ENCODE results near the gene PRKCE.

PRKCE gene

DNA sequence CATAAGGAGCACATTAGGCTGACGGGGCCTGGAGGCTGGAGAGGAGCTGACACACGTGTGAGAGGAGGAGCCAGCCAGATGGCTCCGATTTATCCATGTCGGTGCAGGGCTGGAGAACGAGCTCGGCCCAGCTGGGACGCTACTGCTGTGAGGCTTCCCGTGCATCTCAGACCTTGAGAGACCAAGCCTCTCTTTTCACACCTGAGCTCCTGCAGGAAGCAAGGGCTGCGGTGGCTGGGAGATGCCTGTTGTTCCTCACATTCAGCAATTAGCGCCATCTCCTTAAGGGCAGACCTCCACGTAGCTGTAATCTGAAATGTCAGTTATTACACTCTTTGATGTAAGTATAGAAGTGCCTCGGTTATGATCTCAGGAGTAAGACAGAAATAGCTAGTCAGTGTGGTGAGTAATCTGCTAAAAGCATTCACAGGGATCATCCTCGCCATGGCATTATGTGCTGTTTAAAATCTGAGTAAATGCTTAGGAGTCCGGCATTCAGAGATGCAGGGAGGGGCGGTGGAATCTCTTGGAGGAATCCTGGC lies 107.9 kb downstream of the PRKCE start:
- peak; percentile 22 to 70 (median 58) for DNase-seq

DNA sequence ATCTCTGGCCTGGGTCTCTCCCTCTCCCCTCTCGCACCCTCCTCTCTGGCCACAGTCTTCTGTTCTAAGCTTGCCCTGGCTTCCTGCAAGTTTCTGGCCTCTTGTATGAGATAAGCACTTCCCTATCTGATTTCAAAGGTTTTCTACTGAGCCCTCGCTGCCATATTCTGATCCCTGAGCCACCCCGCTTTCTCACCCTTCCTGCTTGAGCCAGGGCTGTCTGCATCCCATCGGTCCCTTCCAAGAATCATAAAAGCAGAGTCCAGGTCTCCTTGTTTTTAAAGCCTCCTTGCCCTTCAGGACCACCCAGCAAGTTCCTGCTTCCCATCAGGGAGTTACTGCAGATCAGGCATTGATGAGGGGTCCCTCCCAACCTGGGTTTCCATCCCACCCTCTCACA lies 110.2 kb downstream of the PRKCE start:
- no peak for DNase-seq

DNA sequence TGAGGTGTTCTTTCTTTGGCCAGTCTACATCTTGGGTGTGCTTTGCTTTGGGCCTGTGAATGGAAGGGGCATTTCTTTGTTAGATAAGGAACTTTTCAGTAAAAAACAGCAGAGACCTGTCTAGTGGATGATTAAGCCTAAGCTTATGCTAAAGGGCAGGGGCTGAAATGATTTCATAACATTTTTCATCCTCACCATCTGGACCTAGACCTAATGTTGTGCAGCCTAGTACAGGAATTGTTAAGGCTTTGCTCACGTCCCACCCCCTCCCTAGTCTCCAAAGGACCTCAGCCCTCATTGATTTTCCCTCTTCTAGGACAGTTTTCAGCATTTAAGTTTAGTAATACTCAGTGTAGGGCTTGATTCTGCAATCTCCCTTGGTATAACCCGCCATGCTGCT lies 111.8 kb downstream of the PRKCE start:
- no peak for DNase-seq

DNA sequence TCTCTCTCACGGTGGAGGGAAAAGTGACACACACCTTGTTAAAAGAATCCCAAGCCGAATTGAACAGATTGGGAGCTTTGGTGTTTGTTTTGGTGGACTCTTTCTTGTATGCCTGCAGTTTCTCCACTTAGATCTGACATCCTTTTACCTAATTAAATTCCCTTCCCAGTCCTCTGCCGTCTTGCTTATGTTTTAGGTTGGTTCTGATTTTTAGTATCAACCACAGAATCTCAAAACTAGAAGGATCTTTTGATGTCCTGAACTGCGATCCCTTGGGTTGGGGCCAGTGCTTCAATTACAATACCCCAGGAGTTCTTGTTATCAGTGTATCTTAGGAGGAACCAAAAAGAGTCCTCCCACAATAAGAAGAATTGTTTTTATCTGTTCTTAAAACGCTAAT lies 112.3 kb downstream of the PRKCE start:
- no peak for DNase-seq

DNA sequence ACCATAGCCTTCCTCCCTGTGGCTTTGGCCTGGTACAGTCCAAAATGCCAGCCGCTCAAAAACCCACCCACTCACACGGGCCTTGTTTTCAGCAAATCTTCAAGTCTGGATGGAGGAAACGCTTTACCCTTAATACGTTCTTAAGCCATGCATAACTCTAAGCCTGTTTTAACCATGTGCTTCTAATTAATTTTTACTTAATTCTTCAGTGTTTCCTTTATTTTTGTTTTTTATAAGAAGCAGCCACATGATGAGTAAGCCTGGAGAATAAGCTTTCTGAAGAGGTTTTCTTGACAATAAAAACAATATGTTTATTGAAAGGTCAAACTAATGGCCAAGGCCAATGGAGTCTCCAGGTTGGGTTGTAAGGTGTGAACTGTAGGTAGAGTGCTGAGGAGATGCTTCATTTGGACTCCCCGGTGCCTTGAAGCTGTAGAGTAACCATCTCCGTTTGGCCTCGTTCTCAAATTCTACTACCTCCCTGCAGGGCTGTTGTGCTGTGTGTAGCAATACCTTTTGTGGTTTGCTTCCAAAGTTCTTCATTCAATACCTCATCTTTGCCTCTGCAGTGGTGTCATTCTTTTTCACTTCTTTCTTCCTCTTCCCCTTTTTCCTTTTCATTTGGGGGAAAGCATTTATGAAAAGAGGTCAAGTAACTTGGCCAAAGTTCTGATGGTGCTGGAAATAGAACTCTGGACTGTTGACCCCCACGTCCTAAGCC lies 113.7 kb downstream of the PRKCE start:
- DNase-seq = no peak

DNA sequence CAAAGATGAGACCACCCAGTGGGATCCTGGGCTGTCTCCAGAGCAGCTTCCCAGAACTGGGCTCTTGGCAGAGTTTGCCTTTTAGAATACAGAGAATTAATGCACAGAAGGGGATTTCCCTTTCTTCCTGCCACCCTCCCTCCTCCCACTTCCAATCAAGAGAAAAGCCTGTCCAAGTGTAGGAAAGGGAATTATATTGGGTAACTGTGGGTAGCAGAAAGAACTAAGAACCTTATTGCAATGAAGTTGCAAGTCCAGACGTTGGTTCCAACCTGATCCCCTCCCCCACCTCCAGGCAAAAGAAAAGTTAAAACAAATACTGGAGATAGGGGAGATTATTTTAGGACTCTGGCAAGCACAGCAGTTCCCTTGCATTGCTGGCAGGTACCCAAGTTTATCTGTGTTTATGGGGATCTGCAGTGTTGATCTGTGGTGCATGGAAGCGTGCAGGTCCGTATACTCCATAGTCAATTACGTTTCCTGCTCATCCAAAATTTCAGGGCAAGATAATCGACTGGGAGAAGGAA lies 114.3 kb downstream of the PRKCE start:
- no peak for DNase-seq

DNA sequence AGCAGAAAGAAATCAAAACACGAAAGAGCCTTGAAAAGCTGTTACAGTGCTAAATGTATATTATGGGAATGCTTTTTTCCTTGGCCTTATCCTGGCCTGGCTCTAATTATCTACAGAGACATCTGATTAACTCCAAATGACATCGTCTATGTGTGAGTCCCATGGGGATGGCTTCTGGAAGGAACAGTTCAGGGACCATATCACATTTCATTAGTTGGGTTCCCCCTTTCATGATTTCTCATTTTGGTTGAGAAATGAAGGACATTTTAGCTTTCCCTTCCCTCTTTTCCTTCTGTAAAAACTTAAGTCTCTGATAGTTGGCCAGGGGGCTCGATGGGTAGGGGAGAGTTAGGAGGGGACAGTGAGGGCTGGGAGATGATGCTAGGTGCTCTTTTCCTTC lies 116.7 kb downstream of the PRKCE start:
- DNase-seq = no peak

DNA sequence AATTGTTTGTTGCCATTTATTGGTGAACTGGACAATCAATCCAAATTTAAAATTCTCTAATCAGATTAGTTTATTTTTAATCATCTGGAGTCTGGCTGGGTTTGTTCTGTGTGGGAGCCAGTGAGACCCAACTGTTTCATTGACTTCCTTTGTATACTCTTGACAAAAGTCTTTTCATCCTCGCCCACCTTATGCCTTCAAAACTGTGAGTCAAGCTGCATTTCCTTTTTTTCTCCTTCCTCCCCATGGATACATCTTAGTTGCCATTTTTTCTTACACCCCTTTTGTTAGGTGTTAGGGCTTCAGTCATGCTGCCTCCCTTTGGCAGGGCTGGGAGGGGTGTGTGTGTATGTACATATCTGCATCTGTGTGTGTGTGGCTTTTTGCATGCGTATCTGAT lies 117.6 kb downstream of the PRKCE start:
- no peak for DNase-seq

DNA sequence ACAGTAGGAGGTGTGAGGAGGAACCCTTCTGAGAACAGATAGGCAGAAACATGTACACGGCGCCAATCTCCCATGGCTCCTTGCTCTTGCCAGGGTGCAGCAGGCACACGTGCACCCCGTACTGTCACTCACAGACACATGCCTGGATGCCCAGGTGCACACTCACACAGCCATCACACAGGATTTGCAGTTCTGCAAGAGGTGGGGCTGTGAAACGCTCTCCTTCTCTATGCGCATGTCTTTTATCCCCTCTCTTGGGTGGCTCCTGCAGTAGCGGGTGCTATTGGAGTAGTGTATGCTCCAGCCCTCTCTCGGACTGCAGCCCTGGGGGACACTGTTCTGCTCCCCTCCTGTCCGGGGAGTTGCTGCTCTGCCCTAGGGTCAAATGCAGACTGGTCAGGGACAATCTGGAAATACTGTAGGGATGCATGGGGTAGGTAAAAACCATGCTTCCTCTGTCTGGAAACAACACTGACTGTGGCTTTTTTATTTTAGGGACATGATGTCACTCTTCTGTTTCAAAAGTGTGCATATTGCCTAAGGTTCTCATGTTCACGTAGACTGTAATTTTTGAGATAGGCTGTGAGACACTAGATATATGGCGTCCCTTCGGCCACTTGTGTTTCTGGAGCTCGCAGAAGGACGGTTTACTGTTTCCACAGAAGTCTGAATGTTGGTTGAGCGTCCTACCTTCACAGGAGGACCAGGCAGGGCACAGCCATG lies 118.5 kb downstream of the PRKCE start:
- no peak for DNase-seq

DNA sequence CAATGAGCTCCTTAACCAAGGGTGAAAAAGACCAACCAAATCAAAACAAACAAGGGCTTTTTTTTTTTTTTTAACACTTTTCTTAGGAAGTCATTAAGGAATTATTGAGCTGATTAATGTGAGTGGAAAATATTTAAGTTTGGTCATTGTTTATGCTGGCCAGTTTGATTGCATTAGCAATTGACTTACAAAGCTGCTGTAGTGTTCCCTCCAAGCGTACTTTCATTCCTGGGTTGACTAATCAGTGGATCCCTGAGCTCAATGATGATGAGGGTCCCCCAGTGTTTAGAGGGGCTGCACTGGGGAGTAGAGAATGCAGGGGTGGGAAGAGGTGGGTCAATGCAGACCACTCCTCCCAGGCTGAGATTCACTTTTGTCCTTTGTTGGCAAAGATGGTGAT lies 119.3 kb downstream of the PRKCE start:
- DNase-seq = no peak

DNA sequence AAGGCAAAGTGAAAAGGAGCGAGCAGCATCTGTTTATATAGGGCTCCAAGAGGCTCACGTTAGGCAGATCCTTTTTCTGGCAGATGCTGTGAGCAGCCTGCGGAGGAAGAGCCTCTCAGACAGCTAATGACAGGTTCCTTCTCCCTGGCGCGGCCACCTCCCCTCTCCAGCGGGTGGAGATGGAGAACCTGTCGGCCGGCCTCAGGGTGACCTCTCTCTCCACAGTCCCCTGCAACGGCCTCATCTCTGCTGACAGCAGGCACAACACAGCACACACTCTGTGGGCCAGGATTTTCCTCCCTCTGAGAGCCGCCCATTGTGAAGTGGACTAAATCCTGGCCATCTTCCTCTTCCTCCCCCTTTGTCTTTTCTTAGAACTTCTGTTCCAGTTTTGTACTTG lies 119.8 kb downstream of the PRKCE start:
- peak; percentile 69 to 92 (median 78) for DNase-seq

DNA sequence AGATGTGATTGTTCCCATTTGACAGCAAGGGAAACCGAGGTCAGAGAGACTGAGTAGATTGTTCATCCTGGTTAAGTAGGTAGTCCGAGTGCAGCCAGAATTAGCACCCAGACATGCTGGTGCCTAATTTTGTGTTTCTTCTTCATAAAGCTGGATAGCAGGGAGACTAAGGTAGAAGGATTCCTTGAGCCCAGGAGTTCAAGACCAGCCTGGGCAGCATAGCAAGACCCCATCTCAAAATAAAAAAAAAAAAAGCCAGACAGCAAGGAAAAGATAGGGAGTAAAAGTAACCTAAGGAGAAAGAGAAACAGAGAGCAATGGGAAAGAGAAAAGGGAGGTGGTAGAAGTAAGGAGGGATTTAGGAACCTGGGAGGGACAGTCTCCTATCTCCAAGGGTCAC lies 120.6 kb downstream of the PRKCE start:
- no peak for DNase-seq

DNA sequence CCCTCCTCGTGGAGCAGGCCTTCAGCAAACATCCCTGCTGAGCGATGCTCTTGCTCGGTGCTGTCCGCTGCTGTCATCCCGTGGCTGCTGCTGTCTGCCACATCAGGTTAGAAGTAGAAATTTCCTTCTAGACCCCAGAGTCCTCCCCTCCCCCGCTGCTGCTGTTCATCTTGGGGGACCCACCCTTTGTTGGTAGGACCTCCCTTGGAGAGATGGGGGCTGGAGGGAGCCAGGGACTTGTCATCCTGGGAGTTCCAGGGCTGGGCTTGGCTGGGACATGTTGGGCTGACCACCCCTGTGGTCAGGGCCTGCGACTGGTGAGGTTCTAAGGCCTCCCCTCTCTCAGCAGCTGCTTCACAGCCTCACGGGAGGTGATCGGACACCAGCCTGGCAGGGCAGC lies 122.4 kb downstream of the PRKCE start:
- DNase-seq = no peak

DNA sequence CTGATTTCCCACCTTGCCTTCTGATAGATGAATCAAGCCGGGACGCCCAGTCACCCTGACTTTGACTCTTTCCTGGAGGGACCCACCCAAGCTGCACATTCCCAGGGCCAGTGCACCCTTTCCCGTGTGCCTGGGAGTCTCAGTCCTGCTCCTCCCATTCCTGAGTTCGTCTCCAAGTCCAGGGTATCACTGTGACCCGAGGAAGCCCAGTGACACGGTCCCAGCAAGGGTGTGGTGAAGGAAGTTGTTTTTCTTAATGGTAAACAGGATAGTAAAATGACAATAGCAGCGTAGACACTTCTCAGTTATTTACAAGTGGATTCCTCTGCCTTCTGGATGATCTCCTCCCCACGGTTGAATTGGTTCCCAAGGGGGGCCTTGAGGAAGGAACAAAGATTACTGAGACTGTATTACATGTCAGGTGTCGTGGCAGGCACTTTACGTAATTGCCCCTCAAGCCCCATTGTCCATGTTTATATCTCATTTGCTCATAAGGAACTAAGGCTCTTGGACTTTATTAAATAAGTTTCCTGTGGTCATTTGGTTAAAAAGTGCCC lies 123.3 kb downstream of the PRKCE start:
- peak in 1 of 3 experiments; percentile 80 for DNase-seq

DNA sequence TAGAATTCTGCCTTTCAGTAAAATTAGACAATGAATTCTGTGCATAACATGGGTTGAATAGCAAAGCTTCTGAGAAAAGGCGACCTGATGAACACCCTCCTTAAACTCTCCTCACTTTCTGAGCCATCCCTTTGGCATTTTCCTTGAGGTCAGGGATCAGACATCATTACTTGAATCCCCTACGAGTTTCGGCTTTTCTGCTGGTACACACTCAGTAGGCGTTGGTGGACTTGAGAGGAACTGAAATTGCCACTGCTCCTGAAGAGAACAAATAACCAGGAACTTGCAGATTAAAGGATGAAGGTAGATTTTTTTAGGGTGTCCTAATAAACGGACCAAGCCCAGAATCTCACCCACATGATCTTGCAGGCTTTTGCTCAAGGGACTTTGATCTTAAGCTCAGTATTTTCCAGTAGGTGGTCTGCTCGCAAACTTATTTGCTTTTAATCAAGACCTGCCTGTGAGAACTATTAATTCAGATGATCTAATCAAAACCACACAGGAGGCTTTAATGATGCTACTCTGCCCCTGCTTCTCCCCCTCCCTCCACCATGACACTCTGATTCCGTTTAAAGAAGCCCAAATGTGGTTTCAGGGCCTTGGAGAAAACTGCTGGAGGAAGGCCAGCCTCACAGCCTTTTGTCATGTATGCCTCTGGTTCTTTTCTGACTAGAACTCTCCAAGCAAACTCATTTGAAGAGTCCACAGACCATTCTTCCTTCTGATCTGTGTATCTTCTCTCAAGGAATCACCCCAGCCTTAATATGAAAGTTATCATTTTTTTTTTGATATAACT lies 124.9 kb downstream of the PRKCE start:
- peak in 1 of 3 experiments; percentile 11 for DNase-seq

DNA sequence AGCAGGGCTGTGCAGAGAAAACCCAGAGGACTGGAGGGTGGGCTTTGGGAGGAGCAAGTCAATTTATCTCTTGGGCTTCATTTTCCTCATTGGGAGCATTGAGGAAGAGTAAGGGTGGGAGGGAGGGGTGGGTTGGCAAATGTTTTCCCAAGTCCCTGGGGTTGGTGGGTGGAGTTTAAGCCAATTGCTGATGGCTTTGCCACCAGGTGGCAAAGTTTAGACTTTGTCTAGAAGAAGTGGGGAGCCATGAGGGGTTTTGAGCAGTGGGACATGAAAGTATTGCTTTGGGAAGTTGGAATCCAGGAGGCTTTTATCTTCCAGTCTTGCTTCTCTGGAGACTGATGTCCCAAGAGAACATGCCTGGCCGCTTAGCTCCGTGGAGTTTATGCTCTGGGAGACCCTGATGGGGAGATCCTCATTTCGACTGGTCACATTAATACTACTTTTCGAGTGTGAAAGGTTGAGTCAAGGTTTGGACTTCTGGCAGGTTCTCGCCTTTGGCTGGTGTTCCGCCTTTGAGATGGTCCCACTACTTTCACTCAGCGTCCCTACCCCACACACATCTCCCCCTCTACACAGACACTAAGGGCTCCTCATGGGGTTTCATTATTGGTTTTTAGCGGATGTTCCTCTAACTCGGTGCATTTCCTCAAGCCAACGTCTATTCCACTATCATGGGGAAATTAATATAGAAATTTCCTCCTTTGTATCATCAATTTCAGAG lies 126.7 kb downstream of the PRKCE start:
- peak in 1 of 3 experiments; percentile 39 for DNase-seq

DNA sequence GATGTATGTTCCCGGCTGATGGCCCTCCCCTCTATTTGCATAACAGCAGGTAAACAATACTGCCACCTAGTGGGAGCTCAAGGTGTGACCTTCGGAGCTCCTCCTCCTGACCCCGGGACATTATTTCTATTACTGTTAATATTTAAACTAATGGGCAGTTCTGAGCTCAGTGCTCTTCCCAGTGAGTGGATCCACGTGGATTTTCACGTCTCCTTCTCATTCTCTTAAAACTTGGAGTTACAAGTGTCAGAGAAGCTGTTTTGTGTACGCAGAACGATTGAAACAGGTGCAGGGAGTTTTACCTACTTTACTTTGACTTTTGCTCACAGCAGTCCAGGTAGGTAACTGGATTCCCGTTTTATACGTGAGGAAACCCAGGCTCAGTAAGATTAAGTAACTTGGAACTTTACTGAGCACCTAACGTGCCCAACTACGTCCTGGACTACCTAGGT lies 127.3 kb downstream of the PRKCE start:
- peak; percentile 39 to 79 (median 75) for DNase-seq

DNA sequence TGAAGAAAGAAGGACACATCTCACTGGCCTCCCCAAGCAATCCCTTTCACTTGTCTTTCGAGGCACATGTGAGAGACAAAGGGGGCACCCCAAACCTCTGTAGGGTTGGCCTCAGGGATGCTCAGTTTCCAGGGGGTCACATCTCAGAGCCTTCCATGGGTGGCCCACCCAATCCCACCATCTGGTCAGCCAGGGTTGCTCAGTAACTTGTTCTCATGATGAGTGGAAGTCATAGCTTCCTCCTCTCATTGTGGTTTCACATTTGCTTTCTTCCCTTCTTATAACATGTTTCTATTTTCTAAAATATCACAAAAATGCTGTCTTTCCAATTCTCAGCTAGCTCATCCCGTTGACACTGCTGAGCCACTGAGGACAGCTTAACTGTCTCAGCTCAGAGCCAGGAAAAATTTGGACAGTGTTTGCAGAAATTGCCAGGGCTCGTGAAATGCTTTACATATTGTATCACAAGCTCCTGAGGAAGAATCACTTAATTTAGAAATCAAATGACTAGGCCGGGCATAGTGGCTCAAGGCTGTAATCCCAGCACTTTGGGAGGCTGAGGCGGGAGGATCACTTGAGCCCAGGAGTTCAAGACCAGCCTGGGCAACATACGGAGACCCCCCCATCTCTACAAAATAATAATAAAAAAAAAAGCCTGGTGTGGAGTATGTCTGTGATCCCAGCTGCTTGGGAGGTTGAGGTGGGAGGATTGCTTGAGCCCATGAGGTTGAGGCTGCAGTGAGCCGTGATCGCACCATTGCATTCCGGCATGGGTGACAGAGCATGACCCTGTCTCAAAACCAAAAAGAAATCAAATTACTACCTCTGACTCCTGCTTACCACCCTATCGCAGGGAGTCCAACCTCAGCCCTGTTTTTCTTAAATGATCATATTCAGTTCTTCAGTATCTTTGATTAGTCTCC lies 129.3 kb downstream of the PRKCE start:
- no peak for DNase-seq

DNA sequence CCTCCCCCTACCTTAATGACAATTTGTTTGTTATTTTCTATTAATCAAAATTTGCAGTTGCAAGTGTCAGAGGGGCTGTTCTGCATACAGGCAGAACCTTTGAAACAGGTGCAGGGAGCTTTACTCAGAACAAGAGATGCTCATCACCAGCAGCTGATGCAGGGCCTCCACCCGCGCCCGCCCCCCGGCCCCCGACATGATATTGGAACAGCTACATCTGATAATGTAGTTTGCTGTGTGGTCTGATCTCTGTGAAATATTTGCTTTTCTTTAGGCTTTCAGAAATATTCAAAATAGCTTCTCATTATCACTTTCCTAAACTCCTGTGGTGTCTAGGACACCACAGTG lies 130.0 kb downstream of the PRKCE start:
- DNase-seq = no peak

DNA sequence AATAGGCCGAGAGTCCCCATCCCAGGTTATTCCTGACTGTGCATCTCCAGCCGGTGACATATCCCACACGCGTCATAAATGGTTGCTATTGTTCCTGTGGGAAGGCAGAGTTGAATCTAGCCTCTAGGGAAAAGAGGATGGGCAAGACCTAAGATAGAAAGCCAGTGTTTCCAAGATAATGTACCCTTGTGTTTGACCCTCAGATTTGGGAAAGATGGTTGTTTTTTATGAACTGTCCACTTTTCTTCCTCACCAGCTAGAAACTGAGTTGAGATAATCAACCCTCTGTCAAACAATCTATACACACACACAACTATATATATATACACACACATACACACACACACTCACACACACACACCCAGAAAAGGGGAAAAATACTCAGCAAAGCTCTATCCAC lies 131.0 kb downstream of the PRKCE start:
- no peak for DNase-seq

DNA sequence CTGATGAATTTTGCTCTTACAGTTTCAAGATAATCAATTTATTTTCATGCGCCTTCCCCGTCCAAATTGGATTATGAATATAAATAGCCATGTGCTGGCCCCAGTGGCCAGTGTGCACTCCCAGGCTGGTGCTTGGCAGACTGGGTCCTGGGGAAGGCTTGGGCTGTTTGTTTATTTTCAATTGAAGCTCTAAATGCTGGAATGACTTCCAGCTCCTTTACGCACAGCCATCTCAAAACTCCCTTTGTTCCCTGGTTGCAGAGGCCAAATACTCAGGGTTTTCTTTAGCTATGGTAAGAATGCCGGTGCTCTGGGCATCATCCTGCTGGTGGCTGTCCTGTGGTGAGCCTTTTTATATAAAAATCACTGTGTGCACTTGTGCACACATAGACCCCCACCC lies 131.5 kb downstream of the PRKCE start:
- DNase-seq = no peak
